AG09319 (cell line): Measurements from ENCODE around the gene WNT2.

Experiments used
- DNase-seq: peaks from one replicate; pipeline ENCODE4 v3.0.0-alpha.2; 2010; ENCODE audit warnings: low read depth; ENCODE audit errors: extremely low read depth
- CTCF ChIP-seq: IDR thresholded peaks from 2 replicates; pipeline ENCODE4 v1.5.1; 2011; ENCODE audit warnings: low read depth, mild to moderate bottlenecking, inconsistent platforms, low read length, moderate library complexity

The WNT2 gene

GRCh38 chr7:117323851-117324711 lies 1.2 kb upstream of the WNT2 start:
- no peak for DNase-seq
- no peak for TF ChIP-seq CTCF

- no peak for DNase-seq
- TF ChIP-seq CTCF = no peak
Observed at GRCh38 chr7:117323305-117323850, 520 bp upstream of the WNT2 start.

- DNase-seq = no peak
- TF ChIP-seq CTCF = no peak
Observed at GRCh38 chr7:117320523-117320922, 2.3 kb downstream of the WNT2 start.

- no peak for DNase-seq
- no peak for TF ChIP-seq CTCF
Observed at GRCh38 chr7:117319181-117319580, 3.7 kb downstream of the WNT2 start.

GRCh38 chr7:117313582-117313981 lies 9.3 kb downstream of the WNT2 start:
- no peak for DNase-seq

GRCh38 chr7:117312593-117313580 lies 10.0 kb downstream of the WNT2 start:
- no peak; the same call in 1 of the 2 replicates for TF ChIP-seq CTCF
- DNase-seq = no peak

More at GRCh38 chr7:117313582-117313981, 9.3 kb downstream of the WNT2 start:
- no peak for TF ChIP-seq CTCF
